Measurements from ENCODE around the gene TMEM267.
A peak's percentile ranks its signal among the peaks of the same experiment; 100 is the strongest.
"Not testable (repeated sequence)": the region's sequence is repeated elsewhere in the genome, so short reads cannot be mapped to it uniquely, and the experiment has no call there.

Gene TMEM267

GRCh38 chr5:43441575-43441974, 42.1 kb downstream of the TMEM267 start:
- DNase-seq, result not testable (repeated sequence)

- no peak for DNase-seq
Measured at GRCh38 chr5:43437062-43437660, 46.5 kb downstream of the TMEM267 start.

- no peak for DNase-seq
Measured at GRCh38 chr5:43433382-43433781, 50.3 kb downstream of the TMEM267 start.

- DNase-seq, result peak; percentile 69
Measured at GRCh38 chr5:43432486-43433375, 50.9 kb downstream of the TMEM267 start.

- no peak for DNase-seq
Measured at GRCh38 chr5:43429706-43430105, 54.0 kb downstream of the TMEM267 start.

- no peak for DNase-seq
Measured at GRCh38 chr5:43429016-43429415, 54.6 kb downstream of the TMEM267 start.

- DNase-seq, result no peak
Measured at GRCh38 chr5:43427306-43427705, 56.4 kb downstream of the TMEM267 start.

- peak; percentile 61 for DNase-seq
Measured at GRCh38 chr5:43425983-43426382, 57.7 kb downstream of the TMEM267 start.

GRCh38 chr5:43423086-43423485, 60.6 kb downstream of the TMEM267 start:
- DNase-seq, result not testable (repeated sequence)

GRCh38 chr5:43422143-43422542, 61.5 kb downstream of the TMEM267 start:
- DNase-seq, result peak; percentile 46

GRCh38 chr5:43421450-43422133, 62.1 kb downstream of the TMEM267 start:
- DNase-seq, result no peak

- no peak for DNase-seq
Measured at GRCh38 chr5:43420241-43420640, 63.4 kb downstream of the TMEM267 start.

- no peak for DNase-seq
Measured at GRCh38 chr5:43418561-43418960, 65.1 kb downstream of the TMEM267 start.

GRCh38 chr5:43416803-43417394, 66.8 kb downstream of the TMEM267 start:
- DNase-seq, result no peak

GRCh38 chr5:43415935-43416802, 67.5 kb downstream of the TMEM267 start:
- no peak for DNase-seq

GRCh38 chr5:43413966-43414365, 69.7 kb downstream of the TMEM267 start:
- DNase-seq, result no peak

GRCh38 chr5:43412644-43413043, 71.0 kb downstream of the TMEM267 start:
- no peak for DNase-seq

- DNase-seq, result no peak
Measured at GRCh38 chr5:43412156-43412555, 71.5 kb downstream of the TMEM267 start, which contains the start of gene CCL28. TSS of gene CCL28 (minus strand) at chr5:43412391. CDS start at chr5:43412316, 75 bp downstream.

- DNase-seq, result no peak
Measured at GRCh38 chr5:43411495-43411894, 72.2 kb downstream of the TMEM267 start.

- no peak for DNase-seq
Measured at GRCh38 chr5:43410414-43410813, 73.3 kb downstream of the TMEM267 start.

GRCh38 chr5:43409809-43410271, 73.8 kb downstream of the TMEM267 start:
- no peak for DNase-seq

GRCh38 chr5:43402524-43403066, 81.1 kb downstream of the TMEM267 start:
- not testable (repeated sequence) for DNase-seq
